Lower lobe of right lung (tissue), 2 donors: ENCODE measurements around the gene STPG4. TPM values are rescaled to one million over a fixed set of nuclear protein-coding genes. Genes with fewer than 3 reads are reported as not detected.

Source experiments
- ATAC-seq, 2 donors: fragments of 200-7000 bp; cut with Tn5 transposase; one replicate each; pipeline ENCODE4 v1.9.1; 2020 to 2022; ENCODE audit warnings: mild to moderate bottlenecking in 2 of 2, moderate library complexity in 2 of 2
- DNase-seq: peaks from one replicate; pipeline ENCODE4 v3.0.0-alpha.2; 2020
- H3K27ac ChIP-seq: fragments of 200-600 bp; one replicate; pipeline ENCODE4 v1.8.0; 2022
- H3K27me3 ChIP-seq: fragments of 200-600 bp; one replicate; pipeline ENCODE4 v1.8.0; 2022; ENCODE audit warnings: low read depth
- H3K36me3 ChIP-seq: fragments of 200-600 bp; one replicate; pipeline ENCODE4 v1.8.0; 2022; ENCODE audit warnings: mild to moderate bottlenecking
- H3K4me1 ChIP-seq: fragments of 200-600 bp; one replicate; pipeline ENCODE4 v1.8.0; 2022
- H3K4me3 ChIP-seq: fragments of 200-600 bp; one replicate; pipeline ENCODE4 v1.8.0; 2022; ENCODE audit warnings: mild to moderate bottlenecking
- H3K9me3 ChIP-seq: fragments of 200-600 bp; one replicate; pipeline ENCODE4 v1.8.0; 2022
- CTCF ChIP-seq: fragments of 200-600 bp; IDR thresholded peaks from one replicate; pipeline ENCODE4 v1.8.0; 2022; ENCODE audit warnings: antibody characterized with exemption, mild to moderate bottlenecking
- intact Hi-C: fragments of 100-400 bp; cut with DNase I; formaldehyde crosslinking; loops from one replicate; pipeline ENCODE4 v1.11.0; 2022
- total RNA-seq: library from RNA; stranded (reverse); fragmentation: NEBNext Ultra II Directional; extraction: Animal tissue kit (Norgen Biotek cat#: 25700); gene quantifications from one replicate; pipeline ENCODE4 v1.2.1, GENCODE V29; 2021
- donor health status: DM: no; HTN: yes; CAD: no; lungs with severe emphysema.

Gene STPG4
- total RNA-seq, 1 donor from 2014 or later = 0.77 TPM

- ATAC-seq (no peak), DNase-seq (no peak)
- Histone ChIP-seq H3K9me3 (no peaks in the 10 kb centered on the region), H3K27me3 (no peaks in the 10 kb centered on the region), H3K4me1 (peaks cover 66% of the 10 kb centered on the region), H3K4me3 (no peak overlapping the region), H3K27ac (peak overlapping the region; percentile 36), H3K36me3 (peaks cover 51% of the 10 kb centered on the region)
- no peak for TF ChIP-seq CTCF
- intact Hi-C loops = no loop called here
These were observed 93.0 kb downstream of the STPG4 start for GRCh38 chr2:47061944-47062678.

DNA sequence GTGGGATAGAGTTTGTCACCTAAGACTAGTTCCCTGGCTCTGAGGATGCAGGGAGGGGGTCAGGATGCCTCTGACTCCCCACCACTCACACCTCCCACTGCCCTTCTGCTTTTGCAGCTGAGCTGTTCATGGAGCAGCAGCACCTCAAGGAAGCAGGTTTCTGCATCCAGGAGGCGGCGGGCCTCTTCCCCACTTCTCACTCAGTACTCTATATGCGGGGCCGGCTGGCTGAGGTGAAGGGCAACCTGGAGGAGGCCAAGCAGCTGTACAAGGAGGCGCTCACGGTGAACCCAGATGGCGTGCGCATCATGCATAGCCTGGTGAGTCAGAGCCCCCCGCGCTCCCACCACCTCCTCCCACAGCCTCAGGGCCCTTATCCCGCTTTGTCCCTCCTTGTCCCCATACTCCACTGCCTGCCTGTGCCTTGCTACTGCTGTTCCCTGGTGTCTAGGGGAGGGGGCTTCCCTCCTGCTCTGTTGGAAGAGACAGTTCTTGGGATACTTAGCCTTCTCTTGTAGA, 94.4 kb downstream of the STPG4 start:
- peaks cover 66% of the 10 kb centered on the region for H3K4me1 ChIP-seq
- no peak overlapping the region for H3K27ac ChIP-seq
- H3K4me3 ChIP-seq = no peak overlapping the region
- ATAC-seq = no peak
- no peaks in the 10 kb centered on the region for H3K27me3 ChIP-seq
- no peak for DNase-seq
- no peaks in the 10 kb centered on the region for H3K9me3 ChIP-seq
- no peak for TF ChIP-seq CTCF
- peaks cover 42% of the 10 kb centered on the region for H3K36me3 ChIP-seq
- intact Hi-C loops = no loop called here

- peaks cover 47% of the 10 kb centered on the region for H3K36me3 ChIP-seq
- H3K27ac ChIP-seq = peak overlapping the region; percentile 72
- no peak overlapping the region for H3K4me3 ChIP-seq
- no peak for TF ChIP-seq CTCF
- ATAC-seq (peak; percentile 69 to 76), DNase-seq (no peak)
- H3K27me3 ChIP-seq = no peaks in the 10 kb centered on the region
- intact Hi-C loops = no loop called here
- H3K9me3 ChIP-seq = no peaks in the 10 kb centered on the region
- peaks cover 55% of the 10 kb centered on the region for H3K4me1 ChIP-seq
These were observed 96.8 kb downstream of the STPG4 start for GRCh38 chr2:47058003-47058931.

- Histone ChIP-seq H3K4me3 (no peak overlapping the region), H3K27ac (peak overlapping the region; percentile 72), H3K9me3 (no peaks in the 10 kb centered on the region), H3K36me3 (peaks cover 45% of the 10 kb centered on the region), H3K27me3 (no peaks in the 10 kb centered on the region), H3K4me1 (peaks cover 51% of the 10 kb centered on the region)
- ATAC-seq (peak in 1 of 2 donors; percentile 12), DNase-seq (peak; percentile 74)
- intact Hi-C loops = no loop called here
- TF ChIP-seq CTCF = no peak
These were observed 97.5 kb downstream of the STPG4 start for GRCh38 chr2:47057687-47058002.

DNA sequence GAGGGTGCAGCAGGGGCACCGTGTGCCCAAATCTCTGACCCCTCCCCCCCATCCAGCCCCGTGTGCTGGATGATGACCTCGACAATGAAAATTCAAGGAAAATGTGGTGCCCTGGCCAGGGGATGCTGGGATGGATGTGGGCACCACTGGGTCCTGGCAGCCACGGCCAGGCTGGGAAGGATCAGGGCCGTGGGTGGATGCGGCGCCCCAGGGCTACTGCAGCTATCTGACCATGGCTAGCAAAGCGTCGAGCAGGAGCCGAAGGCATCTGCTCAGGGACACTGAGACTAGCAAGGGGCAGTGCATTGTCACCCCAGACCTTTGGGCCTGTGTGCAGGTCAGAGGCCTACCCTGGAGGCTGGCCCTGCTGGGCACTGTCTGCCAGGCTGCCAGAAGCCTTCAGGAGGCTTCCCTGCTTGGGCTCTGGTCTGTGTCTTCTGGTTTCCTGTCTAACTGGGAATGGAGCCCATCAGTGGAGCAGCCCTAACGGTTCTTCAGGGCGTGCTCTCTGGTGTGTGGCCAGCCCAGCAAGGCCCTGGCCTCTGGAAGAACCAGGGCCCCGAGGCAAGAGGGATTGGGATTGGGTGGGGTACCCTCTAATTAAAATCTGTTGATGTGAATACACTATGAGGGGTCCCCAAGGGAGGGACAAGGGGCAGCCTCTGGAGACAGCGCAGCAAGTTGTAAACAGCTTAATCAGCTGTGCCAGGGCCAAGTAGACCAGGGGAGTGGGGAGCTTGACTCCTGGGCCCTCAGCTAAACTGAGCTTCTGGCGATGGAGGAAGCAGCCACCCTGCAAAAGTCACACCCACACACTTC, 98.0 kb downstream of the STPG4 start:
- TF ChIP-seq CTCF = no peak
- DNase-seq = no peak
- peak; percentile 68 to 73 for ATAC-seq
- Histone ChIP-seq H3K36me3 (peaks cover 45% of the 10 kb centered on the region), H3K9me3 (no peaks in the 10 kb centered on the region), H3K4me3 (no peak overlapping the region), H3K4me1 (peaks cover 46% of the 10 kb centered on the region), H3K27ac (peak overlapping the region; percentile 72), H3K27me3 (no peaks in the 10 kb centered on the region)
- intact Hi-C loops = no loop called here
